CD14-positive monocyte (primary cell): ENCODE data around the gene IL3. TPM values are rescaled to one million over a fixed set of nuclear protein-coding genes. Genes with fewer than 3 reads are reported as not detected.

Experiments used
- DNase-seq, 3 donors: peaks; one replicate each; pipeline ENCODE4 v3.0.0-alpha.2; 2011 to 2022
- H2AFZ ChIP-seq: 2 replicates; pipeline ENCODE4 v1.6.0; 2012; ENCODE audit warnings: mild to moderate bottlenecking, low read depth, low read length, inconsistent platforms; ENCODE audit not compliant: insufficient read depth, poor library complexity, severe bottlenecking
- H3K27ac ChIP-seq, 2 donors: 1 replicate in 1 of 2; 2 replicates in 1 of 2; pipeline ENCODE4 v1.5.1; 2012 to 2013; ENCODE audit warnings: low read length in 2 of 2, control low read depth in 1 of 2, inconsistent platforms in 1 of 2, low read depth in 1 of 2, mild to moderate bottlenecking in 1 of 2
- H3K27me3 ChIP-seq, 2 donors: one replicate each; pipeline versions ENCODE4 v1.6.0 to v1.6.1; 2011 to 2013; ENCODE audit warnings: low read length in 2 of 2; ENCODE audit not compliant: control insufficient read depth in 2 of 2, insufficient read depth in 2 of 2
- H3K36me3 ChIP-seq, 2 donors: replicated peaks in 1 of 2; 1 replicate in 1 of 2; 2 replicates in 1 of 2; pipeline versions ENCODE4 v1.5.1 to v1.6.1; 2012 to 2013; ENCODE audit warnings: low read length in 2 of 2, control low read depth in 1 of 2, inconsistent platforms in 1 of 2, mild to moderate bottlenecking in 1 of 2; ENCODE audit not compliant: insufficient read depth in 2 of 2, control insufficient read depth in 1 of 2
- H3K4me1 ChIP-seq, 2 donors: 1 replicate in 1 of 2; 2 replicates in 1 of 2; pipeline versions ENCODE4 v1.5.1 to v1.6.1; 2012 to 2013; ENCODE audit warnings: low read length in 2 of 2, control low read depth in 1 of 2, inconsistent platforms in 1 of 2, mild to moderate bottlenecking in 1 of 2, moderate library complexity in 1 of 2; ENCODE audit not compliant: insufficient read depth in 2 of 2, control insufficient read depth in 1 of 2
- H3K4me2 ChIP-seq: replicated peaks from 2 replicates; pipeline ENCODE3; 2012; ENCODE audit warnings: low read length, moderate library complexity, mild to moderate bottlenecking; ENCODE audit not compliant: poor library complexity, severe bottlenecking; ENCODE audit errors: extremely low read depth
- H3K4me3 ChIP-seq, 3 experiments: fragments of 200-600 bp in 1 of 3; sonication (generic) in 1 of 3; replicated peaks in 1 of 3; 1 replicate in 2 of 3; 2 replicates in 1 of 3; pipeline ENCODE4 v1.5.1; 2011 to 2013; ENCODE audit warnings: low read length in 3 of 3, mild to moderate bottlenecking in 3 of 3, control low read depth in 2 of 3, low read depth in 2 of 3, inconsistent platforms in 1 of 3, moderate library complexity in 1 of 3
- H3K79me2 ChIP-seq: 2 replicates; pipeline ENCODE4 v1.6.0; 2012; ENCODE audit warnings: mild to moderate bottlenecking, control low read depth, inconsistent platforms, low read length, moderate library complexity; ENCODE audit not compliant: insufficient read depth
- H3K9ac ChIP-seq: 2 replicates; pipeline ENCODE4 v1.6.0; 2017; ENCODE audit warnings: low read length, mild to moderate bottlenecking; ENCODE audit not compliant: insufficient read depth, poor library complexity, severe bottlenecking
- H3K9me3 ChIP-seq, 2 donors: replicated peaks in 1 of 2; 1 replicate in 1 of 2; 2 replicates in 1 of 2; pipeline versions ENCODE4 v1.5.1 to v1.6.1; 2012 to 2013; ENCODE audit warnings: low read length in 2 of 2, control low read depth in 1 of 2; ENCODE audit not compliant: control insufficient read depth in 1 of 2, insufficient read depth in 1 of 2
- H4K20me1 ChIP-seq: 2 replicates; pipeline ENCODE4 v1.6.0; 2012; ENCODE audit warnings: mild to moderate bottlenecking, low read length, control low read depth, moderate library complexity; ENCODE audit not compliant: insufficient read depth
- H3K27ac Mint-ChIP-seq, 7 donors: one replicate each; pipeline ENCODE4 v1.8.0; 2020; ENCODE audit warnings: mild to moderate bottlenecking in 7 of 7, mixed read lengths in 7 of 7, moderate library complexity in 6 of 7, inconsistent platforms in 2 of 7
- H3K27me3 Mint-ChIP-seq, 3 donors: one replicate each; pipeline ENCODE4 v1.8.0; 2021 to 2022; ENCODE audit warnings: low read depth in 3 of 3, mild to moderate bottlenecking in 3 of 3, mixed read lengths in 3 of 3, moderate library complexity in 3 of 3, inconsistent platforms in 1 of 3
- H3K36me3 Mint-ChIP-seq, 2 donors: one replicate each; pipeline ENCODE4 v1.8.0; 2020; ENCODE audit warnings: mixed read lengths in 2 of 2, inconsistent platforms in 1 of 2, mild to moderate bottlenecking in 1 of 2
- H3K4me1 Mint-ChIP-seq: one replicate; pipeline ENCODE4 v1.8.0; 2020; ENCODE audit warnings: mild to moderate bottlenecking, mixed read lengths
- H3K4me3 Mint-ChIP-seq, 2 donors: one replicate each; pipeline ENCODE4 v1.8.0; 2020; ENCODE audit warnings: mild to moderate bottlenecking in 2 of 2, mixed read lengths in 2 of 2, moderate library complexity in 1 of 2
- H3K9me3 Mint-ChIP-seq, 7 donors: one replicate each; pipeline ENCODE4 v1.8.0; 2020 to 2022; ENCODE audit warnings: mixed read lengths in 7 of 7, mild to moderate bottlenecking in 6 of 7, moderate library complexity in 6 of 7, inconsistent platforms in 2 of 7
- CTCF ChIP-seq: fragments of 200-600 bp; IDR thresholded peaks from one replicate; pipeline ENCODE4 v1.8.0; 2022; ENCODE audit warnings: antibody characterized with exemption, mild to moderate bottlenecking
- WGBS: methylation state at CpG from one replicate; pipeline ENCODE4 v1.1.5; 2013; ENCODE audit warnings: missing lambda C conversion rate; ENCODE audit not compliant: insufficient coverage; 5-methylcytosine and 5-hydroxymethylcytosine counted together
- intact Hi-C, 2 donors: fragments of 100-400 bp; cut with micrococcal nuclease; formaldehyde crosslinking; loops; one replicate each; pipeline versions ENCODE4 v1.15.0 to v1.15.1; 2023
- polyA plus RNA-seq, 3 donors: library from polyadenylated mRNA; depleted of rRNA in 1 of 3; unstranded in 2 of 3; stranded (reverse) in 1 of 3; fragments of 300-500 nt in 2 of 3; fragments of >200 nt in 1 of 3; fragmentation: Illumina TruSeq in 2 of 3; gene quantifications; 1 replicate in 2 of 3; 2 replicates in 1 of 3; pipeline ENCODE4 v1.2.3, GENCODE V29; 2012 to 2021

The IL3 gene
- polyA plus RNA-seq, 3 donors = not detected

- Mint-ChIP-seq H3K36me3 (peaks cover 0 to 6% of the 10 kb centered on the region in 2 donors), H3K4me3 (no peak overlapping the region), H3K27ac (no peak overlapping the region), H3K9me3 (peaks cover 0 to 4% (median 0%) of the 10 kb centered on the region in 7 donors), H3K27me3 (peaks cover 13 to 29% (median 13%) of the 10 kb centered on the region in 3 donors), H3K4me1 (peaks cover 26% of the 10 kb centered on the region)
- no peak overlapping the region for H3K27ac ChIP-seq
- H3K4me3 ChIP-seq = no peak overlapping the region
- no peak overlapping the region for H3K9ac ChIP-seq
- H3K79me2 ChIP-seq = no peaks in the 10 kb centered on the region
- intact Hi-C loops = no loop called here
- no peak overlapping the region for H3K4me2 ChIP-seq
- H4K20me1 ChIP-seq = no peaks in the 10 kb centered on the region
- TF ChIP-seq CTCF = no peak
- H3K36me3 ChIP-seq = no peaks in the 10 kb centered on the region
- no peak for DNase-seq
- no peak overlapping the region for H2AFZ ChIP-seq
- 26% methylated on average over 5 of the region's 6 CpGs for WGBS
- peaks cover 0 to 3% of the 10 kb centered on the region in 2 donors for H3K4me1 ChIP-seq
- no peaks in the 10 kb centered on the region for H3K9me3 ChIP-seq
- peaks cover 0 to 2% of the 10 kb centered on the region in 2 donors for H3K27me3 ChIP-seq
Observed at GRCh38 chr5:132095424-132095972, 35.0 kb downstream of the IL3 start.

GRCh38 chr5:132096904-132097303 lies 36.4 kb downstream of the IL3 start:
- peaks cover 0 to 17% of the 10 kb centered on the region in 2 donors for H3K4me1 ChIP-seq
- H3K27ac Mint-ChIP-seq = no peak overlapping the region
- WGBS = 100% methylated on average over 1 of the region's 3 CpGs

More at GRCh38 chr5:132096904-132097303, 36.4 kb downstream of the IL3 start:
- peaks cover 0 to 6% of the 10 kb centered on the region in 2 donors for H3K36me3 Mint-ChIP-seq
- peaks cover 0 to 3% (median 0%) of the 10 kb centered on the region in 7 donors for H3K9me3 Mint-ChIP-seq
- Histone ChIP-seq H3K4me2 (no peak overlapping the region), H3K9me3 (no peaks in the 10 kb centered on the region), H2AFZ (no peak overlapping the region), H3K79me2 (no peaks in the 10 kb centered on the region), H3K4me3 (no peak overlapping the region), H3K36me3 (no peaks in the 10 kb centered on the region), H3K27ac (no peak overlapping the region), H4K20me1 (no peaks in the 10 kb centered on the region), H3K9ac (no peak overlapping the region), H3K27me3 (peaks cover 0 to 2% of the 10 kb centered on the region in 2 donors)
- no peak for TF ChIP-seq CTCF
- intact Hi-C loops = no loop called here
- H3K27me3 Mint-ChIP-seq = peaks cover 13 to 29% (median 15%) of the 10 kb centered on the region in 3 donors
- DNase-seq = no peak
- H3K4me3 Mint-ChIP-seq = no peak overlapping the region
- peaks cover 38% of the 10 kb centered on the region for H3K4me1 Mint-ChIP-seq
